HG02970 (cell line): ENCODE data around the gene ZNF888.
A peak's percentile ranks its signal among the peaks of the same experiment; 100 is the strongest.
"Not testable (repeated sequence)": the region's sequence is repeated elsewhere in the genome, so short reads cannot be mapped to it uniquely, and the experiment has no call there.

Experiments
- ATAC-seq: cut with Tn5 transposase; IDR thresholded peaks from one replicate; pipeline ENCODE4 v1.9.1; 2021; ENCODE audit warnings: mild to moderate bottlenecking, moderate library complexity, moderate number of reproducible peaks; ENCODE audit not compliant: unreplicated experiment, low FRiP score

The ZNF888 gene

GRCh38 chr19:52889931-52890330, 33.3 kb downstream of the ZNF888 start:
- no peak for ATAC-seq

GRCh38 chr19:52889076-52889475, 34.2 kb downstream of the ZNF888 start:
- no peak for ATAC-seq

- ATAC-seq = no peak
Measured at GRCh38 chr19:52880895-52881389, 42.3 kb downstream of the ZNF888 start.

DNA sequence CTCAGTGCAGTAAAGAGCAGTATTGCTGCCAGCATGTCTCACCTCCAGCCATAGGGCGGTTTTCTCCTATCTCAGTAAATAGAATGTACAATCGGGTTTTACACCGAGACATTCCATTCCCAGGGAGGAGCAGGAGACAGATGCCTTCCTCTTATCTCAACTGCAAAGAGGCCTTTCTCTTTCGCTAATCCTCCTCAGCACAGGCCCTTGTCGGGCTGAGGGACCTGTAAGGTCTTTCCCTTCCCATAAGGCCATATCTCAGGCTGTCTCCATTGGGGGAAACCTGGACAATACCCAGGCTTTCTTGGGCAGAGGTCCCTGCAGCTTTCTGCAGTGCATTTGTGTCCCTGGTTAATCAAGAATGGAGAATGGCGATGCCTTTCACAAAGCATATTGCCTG, 50.2 kb downstream of the ZNF888 start:
- not testable (repeated sequence) for ATAC-seq

DNA sequence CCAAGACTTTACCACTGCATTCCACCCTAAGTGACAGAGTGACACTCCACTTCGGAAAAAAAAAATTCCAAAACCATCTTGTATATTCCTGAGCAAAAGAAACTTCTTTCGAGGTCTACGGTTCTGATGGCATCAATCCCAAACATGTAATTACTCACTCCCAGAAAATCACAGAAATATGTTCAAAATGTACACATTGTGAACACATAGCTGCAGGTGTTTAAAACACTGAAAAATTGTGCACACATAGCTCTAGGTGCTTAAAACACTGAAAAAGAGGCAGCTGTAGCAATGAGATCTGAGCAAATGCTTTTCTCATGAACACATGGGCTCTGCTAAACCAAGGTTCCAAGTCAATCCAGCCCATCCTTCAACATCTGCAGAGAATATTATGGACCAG, 51.8 kb downstream of the ZNF888 start:
- no peak for ATAC-seq

DNA sequence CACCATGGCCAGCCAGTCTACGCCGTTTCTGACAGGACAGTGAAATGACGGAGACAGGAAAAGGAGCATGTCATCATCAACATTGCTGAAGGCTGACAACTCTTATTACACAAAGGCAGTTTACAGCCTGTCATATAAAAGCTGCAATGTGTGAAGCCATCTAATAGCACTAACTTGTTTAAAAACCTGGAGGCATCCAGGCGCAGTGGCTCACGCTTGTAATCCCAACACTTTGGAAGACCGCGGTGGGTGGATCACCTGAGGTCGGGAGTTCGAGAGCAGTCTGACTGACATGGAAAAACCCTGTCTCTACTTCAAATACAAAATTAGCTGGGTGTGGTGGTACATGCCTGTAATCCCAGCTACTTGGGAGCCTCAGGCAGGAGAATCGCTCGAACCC, 55.2 kb downstream of the ZNF888 start:
- ATAC-seq = not testable (repeated sequence)

DNA sequence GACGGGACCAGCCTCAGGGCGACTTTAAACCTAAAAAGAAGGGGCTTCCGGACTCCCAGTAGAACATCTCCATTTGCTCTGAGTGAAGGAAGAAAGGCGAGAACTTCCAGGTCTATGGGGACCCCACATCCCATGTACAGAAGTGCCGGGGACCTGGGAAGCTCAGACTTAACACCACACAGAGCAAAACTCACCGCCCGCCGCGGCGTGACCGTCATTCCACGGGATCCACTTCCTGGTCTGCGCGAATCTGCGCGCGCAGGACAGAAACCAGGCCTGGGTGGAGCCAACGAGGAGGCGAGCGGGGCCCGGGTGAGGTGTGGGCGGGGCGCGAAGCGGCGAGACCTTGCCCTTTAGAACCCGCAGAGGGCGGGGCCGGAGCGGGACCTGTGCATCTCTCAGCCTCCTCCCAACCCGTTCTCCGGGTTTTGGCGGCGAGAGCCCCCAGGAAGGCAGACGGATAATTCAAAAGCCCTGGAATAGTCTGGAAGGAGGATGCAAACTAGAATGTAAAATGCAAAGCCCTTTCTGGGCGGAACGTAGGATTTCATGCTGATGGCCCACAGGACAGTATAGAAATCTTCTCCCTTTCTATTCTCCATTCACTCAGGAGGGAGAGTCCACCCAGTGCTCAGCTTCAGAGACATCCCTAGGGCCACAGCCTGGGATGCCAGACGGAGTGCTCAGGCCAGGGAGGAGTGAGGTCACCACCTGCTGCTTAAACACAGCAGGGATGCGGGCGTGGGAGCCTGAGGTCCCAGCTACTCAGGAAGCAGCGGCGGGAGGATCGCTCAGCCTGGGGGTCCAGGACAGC, 65.6 kb downstream of the ZNF888 start, which contains the start of gene ZNF468:
Gene ZNF468, minus strand, starts transcription at position 242 of the 814 bp plus-strand sequence. CDS start 3,347 bp downstream, outside the sequence.
- ATAC-seq = peak; percentile 93

- not testable (repeated sequence) for ATAC-seq
Measured at GRCh38 chr19:52856540-52857377, 66.5 kb downstream of the ZNF888 start.
